Kidney (tissue), 14 donors: ENCODE measurements around the gene BDNF. TPM values are rescaled to one million over a fixed set of nuclear protein-coding genes. Genes with fewer than 3 reads are reported as not detected.

Source experiments
- DNase-seq, 5 donors: peaks; one replicate each; pipeline ENCODE4 v3.0.0-alpha.2; 2013 to 2020
- FAIRE-seq: peaks from 2 replicates; lab custom pipeline; 2012; peaks lifted over from hg19 to GRCh38; lab: Jason Lieb, UNC
- H3K27ac ChIP-seq, 2 donors: one replicate each; pipeline ENCODE4 v1.7.0; 2013; ENCODE audit warnings: low read depth in 2 of 2, low read length in 2 of 2, inconsistent platforms in 1 of 2
- H3K27me3 ChIP-seq: one replicate; pipeline ENCODE4 v1.7.1; 2013; ENCODE audit warnings: low read length, inconsistent platforms; ENCODE audit not compliant: control insufficient read depth, insufficient read depth
- H3K36me3 ChIP-seq, 3 donors: one replicate each; pipeline versions ENCODE4 v1.7.0 to v1.7.1; 2013; ENCODE audit warnings: low read length in 3 of 3, control low read depth in 1 of 3, inconsistent platforms in 1 of 3; ENCODE audit not compliant: insufficient read depth in 3 of 3, control insufficient read depth in 2 of 3
- H3K4me1 ChIP-seq, 3 donors: one replicate each; pipeline versions ENCODE4 v1.7.0 to v1.7.1; 2013; ENCODE audit warnings: low read length in 3 of 3, inconsistent platforms in 1 of 3, low read depth in 1 of 3; ENCODE audit not compliant: control insufficient read depth in 2 of 3, insufficient read depth in 2 of 3
- H3K4me3 ChIP-seq, 3 donors: one replicate each; pipeline versions ENCODE4 v1.7.0 to v1.8.1; 2013; ENCODE audit warnings: low read length in 3 of 3, control low read depth in 1 of 3, inconsistent platforms in 1 of 3
- H3K9ac ChIP-seq, 3 donors: one replicate each; pipeline versions ENCODE4 v1.7.0 to v1.7.1; 2013; ENCODE audit warnings: low read length in 3 of 3, control low read depth in 1 of 3, inconsistent platforms in 1 of 3
- H3K9me3 ChIP-seq, 3 donors: one replicate each; pipeline versions ENCODE4 v1.7.0 to v1.7.1; 2013; ENCODE audit warnings: low read length in 3 of 3, control low read depth in 1 of 3, inconsistent platforms in 1 of 3; ENCODE audit not compliant: control insufficient read depth in 2 of 3, insufficient read depth in 1 of 3
- CTCF ChIP-seq: IDR thresholded peaks from 3 replicates; pipeline ENCODE4 v1.5.1; 2012; ENCODE audit warnings: mild to moderate bottlenecking, moderate library complexity, borderline replicate concordance; ENCODE audit not compliant: insufficient read depth; ENCODE audit errors: extremely low read depth
- intact Hi-C: fragments of 100-400 bp; cut with DNase I; formaldehyde crosslinking; loops from one replicate; pipeline ENCODE4 v1.11.1; 2022
- polyA plus RNA-seq: library from polyadenylated mRNA; stranded (reverse); fragments of 350-450 nt; fragmentation: Illumina TruSeq; extraction: RNeasy Lipid Tissue Mini Kit (QIAGEN cat#74804); gene quantifications from one replicate; pipeline ENCODE4 v1.2.3, GENCODE V29; 2014; ENCODE audit warnings: low read depth, low replicate concordance; ENCODE audit not compliant: insufficient read depth
- total RNA-seq: library from RNA; stranded (reverse); fragmentation: NEBNext Ultra II Directional; extraction: Animal tissue kit (Norgen Biotek cat#: 25700); gene quantifications from one replicate; pipeline ENCODE4 v1.2.1, GENCODE V29; 2021
- donor health status: control.
- donor health status: control.
- donor health status: control.
- donor health status: control.
- donor health status: control.
- donor health status: DM: yes; HTN: yes; CAD: no.
- donor health status: Normal renal cell carcinoma (clear cell type).

Gene BDNF
- total and polyA plus RNA-seq, 2 donors from 2014 or later: 0.19 to 0.31 TPM

DNA sequence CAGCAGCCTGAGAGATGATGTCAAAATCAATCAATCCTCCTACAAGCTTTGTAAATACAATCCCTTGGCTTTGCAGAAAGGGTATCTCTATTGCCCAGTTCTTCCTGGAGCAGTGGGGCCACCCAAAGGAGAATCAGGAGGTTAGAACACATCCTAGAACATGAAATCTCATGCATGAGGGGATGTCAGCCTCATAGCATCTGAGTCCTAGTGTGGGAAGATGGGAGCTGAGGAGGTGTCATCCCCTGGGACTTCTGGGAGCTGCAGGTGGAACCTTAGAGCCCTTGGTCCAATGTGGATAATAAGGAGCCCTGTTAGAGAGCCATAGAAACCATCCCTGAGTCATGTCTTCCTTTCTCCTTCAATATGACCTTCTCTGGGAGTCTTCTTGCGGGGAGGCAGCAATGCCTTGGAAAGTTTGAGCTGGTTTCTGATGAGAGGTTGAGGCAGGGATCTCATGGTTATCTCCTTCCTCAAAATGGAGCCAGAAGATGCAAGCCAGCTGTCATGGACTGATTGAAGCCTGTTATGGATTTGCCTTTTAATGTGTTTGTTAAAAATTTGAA is 74.8 kb downstream of the BDNF start:
- DNase-seq (no peak), FAIRE-seq (no peak)
- Histone ChIP-seq H3K27me3 (no peaks in the 10 kb centered on the region), H3K27ac (no peak overlapping the region), H3K4me3 (no peak overlapping the region), H3K9me3 (no peaks in the 10 kb centered on the region), H3K4me1 (no peaks in the 10 kb centered on the region), H3K36me3 (no peaks in the 10 kb centered on the region), H3K9ac (no peak overlapping the region)
- no peak for TF ChIP-seq CTCF
- intact Hi-C loops: no loop called here

- H3K27me3 ChIP-seq: no peaks in the 10 kb centered on the region
- H3K4me3 ChIP-seq: no peak overlapping the region
- H3K9me3 ChIP-seq: no peaks in the 10 kb centered on the region
- no peak for TF ChIP-seq CTCF
- DNase-seq (no peak), FAIRE-seq (no peak)
- H3K9ac ChIP-seq: no peak overlapping the region
- H3K27ac ChIP-seq: no peak overlapping the region
- no peaks in the 10 kb centered on the region for H3K4me1 ChIP-seq
- intact Hi-C loops: no loop called here
- no peaks in the 10 kb centered on the region for H3K36me3 ChIP-seq
Observed at GRCh38 chr11:27623945-27624523, 76.2 kb downstream of the BDNF start.

- Histone ChIP-seq H3K4me1 (no peaks in the 10 kb centered on the region), H3K36me3 (no peaks in the 10 kb centered on the region), H3K9ac (no peak overlapping the region), H3K27ac (no peak overlapping the region), H3K9me3 (no peaks in the 10 kb centered on the region), H3K27me3 (no peaks in the 10 kb centered on the region), H3K4me3 (no peak overlapping the region)
- DNase-seq (no peak), FAIRE-seq (no peak)
- intact Hi-C loops: no loop called here
- TF ChIP-seq CTCF: no peak
Observed at GRCh38 chr11:27622541-27623300, 77.5 kb downstream of the BDNF start.
